HG03103 (cell line): ENCODE measurements around the gene MLST8.
"Not testable (repeated sequence)": the region's sequence is repeated elsewhere in the genome, so short reads cannot be mapped to it uniquely, and the experiment has no call there.

Experiments
- ATAC-seq: cut with Tn5 transposase; IDR thresholded peaks from one replicate; pipeline ENCODE4 v1.9.1; 2021; ENCODE audit warnings: low read depth; ENCODE audit not compliant: unreplicated experiment

Gene MLST8

GRCh38 chr16:2188395-2188794 lies 16.9 kb upstream of the MLST8 start:
- ATAC-seq: no peak

GRCh38 chr16:2189252-2189893 lies 15.9 kb upstream of the MLST8 start:
- ATAC-seq: no peak

- ATAC-seq: no peak
Observed at GRCh38 chr16:2190002-2190658, 15.1 kb upstream of the MLST8 start.

- ATAC-seq: no peak
Observed at GRCh38 chr16:2190659-2191445, 14.4 kb upstream of the MLST8 start.

GRCh38 chr16:2191446-2191706 lies 13.9 kb upstream of the MLST8 start:
- ATAC-seq: no peak

- no peak for ATAC-seq
Observed at GRCh38 chr16:2194166-2194834, 11.0 kb upstream of the MLST8 start.

GRCh38 chr16:2194852-2195321 lies 10.4 kb upstream of the MLST8 start:
- no peak for ATAC-seq

GRCh38 chr16:2195322-2196161 lies 9.7 kb upstream of the MLST8 start:
- no peak for ATAC-seq

- no peak for ATAC-seq
Observed at GRCh38 chr16:2196162-2196980, 8.9 kb upstream of the MLST8 start, which contains the start of gene CASKIN1. TSS of gene CASKIN1 (minus strand) at chr16:2196605. CDS start at chr16:2196432, 173 bp downstream.

GRCh38 chr16:2196981-2197511 lies 8.2 kb upstream of the MLST8 start:
- ATAC-seq: no peak

GRCh38 chr16:2197765-2198164 lies 7.5 kb upstream of the MLST8 start:
- ATAC-seq: no peak

- no peak for ATAC-seq
Observed at GRCh38 chr16:2198283-2198682, 7.0 kb upstream of the MLST8 start.

- ATAC-seq: no peak
Observed at GRCh38 chr16:2199095-2199494, 6.2 kb upstream of the MLST8 start.

- ATAC-seq: no peak
Observed at GRCh38 chr16:2199621-2200139, 5.6 kb upstream of the MLST8 start.

GRCh38 chr16:2200313-2200712 lies 4.9 kb upstream of the MLST8 start:
- ATAC-seq: no peak

GRCh38 chr16:2203119-2203688 lies 2.0 kb upstream of the MLST8 start:
- ATAC-seq: not testable (repeated sequence)

- no peak for ATAC-seq
Observed at GRCh38 chr16:2204416-2205103, 694 bp upstream of the MLST8 start.

- peak; percentile 5 for ATAC-seq
Observed at GRCh38 chr16:2205967-2206313, 686 bp downstream of the MLST8 start.
